Limb (tissue), 2 donors: ENCODE measurements around the gene KIDINS220.
A peak's percentile ranks its signal among the peaks of the same experiment; 100 is the strongest.

Experiments
- DNase-seq, 2 donors: peaks; one replicate each; pipeline ENCODE4 v3.0.0-alpha.2; 2016; ENCODE audit errors: extremely low spot score in 2 of 2

Gene KIDINS220

DNA sequence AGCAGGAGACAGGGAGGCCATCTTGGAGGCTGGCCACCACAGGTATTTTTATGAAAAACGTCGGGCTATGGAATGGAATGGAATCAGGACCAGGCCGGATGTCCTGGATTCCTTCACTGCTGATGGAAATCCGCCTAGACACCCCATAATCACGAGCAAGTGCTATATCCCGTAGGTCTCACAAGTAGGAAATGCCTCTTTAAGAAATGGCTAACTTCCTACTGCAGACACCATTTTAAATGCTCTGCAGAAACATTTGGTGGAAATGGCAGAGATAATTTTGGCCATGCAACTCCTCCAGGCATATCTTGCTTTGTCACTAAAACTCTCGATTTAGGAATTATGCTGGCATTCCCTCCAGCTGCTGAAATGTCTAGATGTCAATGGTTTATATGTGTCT, 137.6 kb downstream of the KIDINS220 start:
- no peak for DNase-seq

DNA sequence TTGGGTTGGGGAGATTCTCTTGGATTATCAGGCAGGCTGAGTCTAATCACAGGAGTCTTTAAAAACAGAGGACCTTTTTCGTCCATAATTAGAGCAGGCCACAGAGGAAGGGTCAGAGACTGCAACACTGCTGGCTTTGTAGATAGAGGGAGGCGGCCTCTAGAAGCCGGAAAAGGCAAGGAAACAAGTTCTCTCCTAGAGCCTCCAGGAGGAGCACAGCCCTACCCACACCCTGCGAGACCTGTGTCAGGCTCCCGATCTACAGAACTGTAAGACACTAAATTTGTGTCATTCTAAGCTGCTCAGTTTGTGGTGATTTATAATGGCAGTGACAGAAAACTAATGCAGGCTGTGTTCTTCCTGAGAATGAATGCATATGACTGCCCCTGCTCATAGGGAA, 140.2 kb downstream of the KIDINS220 start:
- DNase-seq = no peak

DNA sequence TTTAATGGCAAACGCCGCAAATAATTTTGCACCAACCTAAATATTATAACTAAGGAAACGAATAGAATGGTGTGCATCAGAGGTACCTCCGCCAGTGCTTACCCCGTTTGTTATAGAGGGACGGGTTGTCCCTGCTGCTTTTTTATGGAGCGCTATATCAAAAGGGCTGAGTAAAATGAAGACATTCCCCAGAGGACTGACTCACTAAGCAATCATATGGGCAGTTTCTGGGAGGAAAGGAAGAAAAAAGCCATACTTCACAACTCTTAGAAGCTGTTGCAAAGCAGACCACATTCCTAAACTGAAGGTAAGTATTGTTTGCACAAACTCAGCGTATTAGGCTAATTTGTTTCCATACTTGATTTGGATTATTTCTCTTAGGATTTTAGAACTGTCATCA, 142.7 kb downstream of the KIDINS220 start:
- no peak for DNase-seq

DNA sequence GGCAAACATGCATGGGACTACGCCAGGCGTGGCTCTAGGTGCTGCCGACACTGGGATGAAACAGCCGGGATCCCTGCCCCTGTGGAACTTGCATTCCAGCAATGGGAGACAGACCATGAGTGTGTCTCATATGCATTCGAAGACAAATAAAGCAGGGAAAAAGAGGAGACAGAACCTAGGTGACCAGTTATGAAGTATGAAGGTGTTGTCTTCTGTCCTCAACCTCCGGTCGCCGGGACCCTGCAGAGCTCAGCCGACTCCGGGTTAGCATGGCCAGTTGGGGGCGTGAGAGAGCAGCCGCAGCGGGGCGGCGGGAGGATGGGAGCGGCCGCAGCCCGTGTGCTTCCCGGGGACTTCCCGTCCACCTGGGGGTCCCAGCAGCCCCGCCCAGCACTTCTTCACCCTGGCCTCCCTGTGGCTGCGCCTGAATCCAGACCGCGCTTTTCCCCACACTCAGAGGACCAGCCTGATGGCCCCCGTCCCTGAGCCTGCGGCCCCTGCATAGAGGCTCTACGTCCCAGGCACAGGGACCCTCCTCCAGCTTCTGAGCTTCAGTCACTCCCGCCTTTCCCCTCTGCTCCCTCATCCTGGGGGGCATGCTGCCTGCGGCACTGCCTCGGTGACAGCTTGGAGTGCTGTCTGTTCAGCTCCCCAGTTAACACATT, 144.1 kb downstream of the KIDINS220 start:
- peak in 1 of 2 donors; percentile 70 for DNase-seq

DNA sequence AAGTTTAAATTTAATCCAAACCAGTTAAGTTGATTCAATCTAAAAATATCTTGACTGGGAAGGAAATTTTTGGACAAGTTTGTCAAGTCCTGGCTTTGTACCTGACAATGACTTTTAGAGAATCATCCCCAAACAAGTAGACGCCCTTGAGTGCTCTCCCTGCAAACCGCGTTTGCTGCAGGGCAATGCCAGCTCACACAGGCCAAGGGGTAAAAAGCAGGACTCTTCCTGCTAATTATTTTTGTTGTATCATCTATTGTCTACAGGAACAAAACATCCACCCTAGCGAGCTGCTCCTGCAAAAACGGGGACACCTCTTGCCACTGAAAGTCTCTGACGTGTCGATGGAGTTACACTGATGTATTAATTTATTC, 144.6 kb downstream of the KIDINS220 start:
- DNase-seq = no peak

DNA sequence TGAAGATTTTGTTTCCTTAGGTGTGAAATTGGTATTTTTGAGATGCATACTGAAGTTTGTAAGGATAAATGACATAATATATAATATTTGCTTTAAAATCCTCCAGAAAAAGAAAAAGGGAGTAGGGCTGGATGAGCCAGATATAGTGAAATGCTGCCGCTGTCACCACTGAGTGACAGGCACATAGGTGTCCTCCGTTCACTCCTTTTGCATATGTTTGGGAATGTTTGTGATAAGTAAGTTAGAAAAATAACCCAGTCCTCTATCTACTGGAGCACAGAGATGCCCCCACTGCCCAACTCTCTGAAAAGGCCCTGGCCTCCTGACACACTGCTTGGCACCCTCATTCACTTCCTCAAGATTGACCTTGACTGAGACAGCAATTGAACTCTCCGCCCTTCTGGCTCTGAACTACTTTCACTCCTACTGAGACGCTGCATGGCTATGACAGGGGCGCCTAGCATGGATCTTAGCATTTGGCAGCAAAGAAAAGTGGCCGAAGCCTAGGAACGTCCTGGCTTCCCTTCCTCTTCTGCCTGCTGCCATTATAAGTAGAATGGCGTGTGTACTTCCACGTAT, 145.5 kb downstream of the KIDINS220 start:
- DNase-seq = no peak

DNA sequence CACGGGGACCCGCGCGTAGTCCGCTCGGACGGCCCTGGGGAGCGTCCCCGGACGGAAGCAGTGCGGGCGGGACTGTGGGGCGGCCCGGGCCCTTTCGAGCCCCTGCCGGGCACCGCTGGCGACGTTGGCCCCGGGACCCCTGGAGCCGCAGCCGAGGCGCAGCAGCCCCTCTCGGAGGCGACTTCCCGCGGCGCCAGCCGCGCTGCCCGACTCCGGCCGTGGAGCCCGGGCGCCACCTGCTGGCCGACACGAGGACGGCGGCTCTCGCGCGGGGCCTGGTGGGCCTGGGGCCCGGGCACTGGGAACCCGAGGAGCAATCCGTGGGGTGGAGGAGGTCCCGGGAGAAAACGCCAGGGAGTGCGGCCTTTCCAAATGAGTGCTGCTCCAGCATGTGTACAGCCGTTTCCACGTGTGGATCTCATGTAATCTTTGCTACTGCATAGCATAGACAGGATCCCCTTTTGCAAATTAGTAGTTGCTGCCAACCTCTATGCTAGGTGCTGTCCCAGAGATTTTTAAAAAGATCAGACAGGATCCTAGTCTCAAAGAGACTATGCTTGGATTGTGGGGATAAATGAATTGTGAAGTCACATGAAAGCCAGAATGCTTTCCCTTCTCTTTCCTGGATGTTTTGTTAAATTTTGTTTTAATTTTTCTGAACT, 151.6 kb downstream of the KIDINS220 start:
- DNase-seq = peak; percentile 44 to 92

DNA sequence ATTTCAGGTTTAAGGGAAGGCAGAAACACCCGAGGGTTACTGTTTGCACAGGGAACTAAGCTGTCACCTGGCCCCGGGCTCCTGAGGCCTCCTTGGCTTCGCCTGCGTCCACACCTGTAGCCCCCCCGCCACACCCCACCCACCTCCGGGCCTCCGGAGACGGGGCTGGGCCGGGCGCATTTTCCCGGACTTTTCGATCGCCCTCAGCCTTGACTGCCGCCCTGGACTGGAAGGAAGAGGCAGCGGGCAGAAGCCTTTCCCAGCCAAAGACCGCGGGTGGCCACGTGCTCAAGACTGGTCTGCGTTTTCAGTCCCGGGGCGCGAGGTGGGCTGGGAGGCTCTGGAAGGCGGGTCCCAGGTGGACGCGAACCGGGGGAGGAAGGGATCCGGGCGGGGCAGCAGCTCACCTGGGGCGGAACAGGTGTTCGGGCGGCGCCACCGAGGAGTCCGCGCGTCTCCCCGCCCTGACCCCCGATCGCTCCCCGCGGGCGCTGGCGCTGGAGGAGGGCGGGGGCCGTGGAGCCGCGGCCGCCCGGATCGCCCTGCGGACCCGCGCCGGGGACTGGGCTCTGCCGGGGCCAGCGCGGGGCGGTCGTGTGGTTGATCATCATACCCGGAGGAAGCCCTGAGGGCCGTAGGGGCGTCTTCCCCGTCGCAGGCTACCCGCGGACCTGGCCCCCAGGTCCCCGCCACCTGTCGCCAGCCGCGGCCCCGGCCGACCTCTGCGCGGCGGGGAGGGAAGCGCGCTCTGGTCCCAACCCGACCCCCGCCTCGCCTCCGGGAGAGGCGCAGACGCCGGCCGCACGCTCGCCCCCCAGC, 152.3 kb downstream of the KIDINS220 start:
- DNase-seq = peak in 1 of 2 donors; percentile 72

DNA sequence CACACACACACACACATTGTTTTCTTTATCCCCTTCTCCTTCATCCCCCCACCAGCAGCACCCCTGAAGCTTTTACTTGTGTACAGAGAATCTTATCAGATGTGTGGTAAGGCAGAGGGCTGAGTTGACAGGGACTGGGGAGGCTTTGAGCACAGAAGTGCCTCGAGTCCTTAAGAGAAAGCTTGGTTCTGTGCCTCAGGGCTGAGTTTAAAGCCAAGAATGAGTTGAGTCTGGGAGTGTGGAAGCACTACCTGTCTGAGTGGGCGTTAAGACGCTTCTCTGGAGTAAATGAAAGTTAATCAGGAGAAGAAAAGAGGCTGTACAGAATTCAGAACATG, 152.9 kb downstream of the KIDINS220 start:
- peak in 1 of 2 donors; percentile 44 for DNase-seq

DNA sequence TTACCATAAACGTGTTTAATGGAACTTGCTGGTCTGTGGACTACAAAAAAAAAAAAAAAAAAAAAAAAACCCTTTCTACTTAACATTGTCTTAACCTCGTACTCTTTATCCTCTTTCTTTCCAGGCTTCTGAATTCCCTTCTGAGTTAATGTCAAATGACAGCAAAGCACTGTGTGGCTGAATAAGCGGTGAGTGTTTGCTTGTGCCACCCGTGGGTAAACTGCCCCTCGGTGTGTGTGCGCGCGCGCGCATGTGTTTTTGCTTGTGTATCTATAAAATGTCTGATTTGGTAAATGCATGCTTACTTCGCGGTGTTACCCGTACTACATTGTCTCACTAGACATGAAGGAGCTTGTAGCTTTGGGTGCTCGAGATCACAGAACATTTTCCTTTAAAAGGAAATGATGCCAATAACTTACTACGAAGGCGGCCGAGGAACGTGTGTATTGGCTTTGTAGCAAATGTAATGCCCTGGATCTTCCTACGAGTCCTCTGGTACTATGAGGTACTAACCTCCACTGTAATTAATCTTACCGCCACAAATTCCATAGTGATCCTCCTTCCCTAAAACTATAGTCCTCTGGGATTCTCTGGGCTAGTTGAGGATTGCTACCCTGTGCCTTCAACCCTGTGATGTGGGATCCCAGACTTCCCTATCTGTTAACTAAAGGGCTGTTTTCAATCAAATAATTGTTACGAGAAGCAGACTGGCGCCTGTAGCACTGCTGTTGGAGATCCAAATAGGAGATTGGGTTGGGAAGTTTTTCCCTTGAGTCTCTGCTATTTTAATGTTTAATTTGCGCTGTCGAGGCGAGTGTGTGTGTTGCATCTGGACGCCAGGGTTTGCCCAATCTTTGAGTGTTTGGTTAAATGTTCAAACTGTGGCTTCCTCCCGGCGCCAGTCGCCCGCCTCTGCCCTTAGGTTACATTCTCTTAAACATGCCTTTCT, 154.4 kb downstream of the KIDINS220 start:
- DNase-seq = peak; percentile 21 to 60

DNA sequence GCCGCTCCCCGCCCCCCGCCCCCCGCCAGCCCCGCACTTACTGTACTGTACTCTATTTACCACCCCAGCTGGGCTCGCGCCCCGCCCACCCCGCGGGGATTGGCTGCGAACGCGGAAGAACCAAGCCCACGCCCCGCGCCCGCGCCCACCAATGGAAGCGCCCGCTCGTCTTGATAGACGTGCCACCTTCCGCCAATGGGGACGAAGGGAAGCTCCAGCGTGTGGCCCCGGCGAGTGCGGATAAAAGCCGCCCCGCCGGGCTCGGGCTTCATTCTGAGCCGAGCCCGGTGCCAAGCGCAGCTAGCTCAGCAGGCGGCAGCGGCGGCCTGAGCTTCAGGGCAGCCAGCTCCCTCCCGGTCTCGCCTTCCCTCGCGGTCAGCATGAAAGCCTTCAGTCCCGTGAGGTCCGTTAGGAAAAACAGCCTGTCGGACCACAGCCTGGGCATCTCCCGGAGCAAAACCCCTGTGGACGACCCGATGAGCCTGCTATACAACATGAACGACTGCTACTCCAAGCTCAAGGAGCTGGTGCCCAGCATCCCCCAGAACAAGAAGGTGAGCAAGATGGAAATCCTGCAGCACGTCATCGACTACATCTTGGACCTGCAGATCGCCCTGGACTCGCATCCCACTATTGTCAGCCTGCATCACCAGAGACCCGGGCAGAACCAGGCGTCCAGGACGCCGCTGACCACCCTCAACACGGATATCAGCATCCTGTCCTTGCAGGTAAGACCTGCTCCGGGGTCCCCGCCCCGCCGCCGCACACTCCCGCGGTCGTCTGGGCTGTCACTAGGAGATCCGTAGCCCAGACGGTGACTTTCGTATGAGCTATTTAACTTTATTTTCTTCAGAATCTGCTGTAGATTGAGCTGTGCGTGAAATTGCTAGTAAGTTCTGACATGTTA, 155.4 kb downstream of the KIDINS220 start, which contains the start of gene ID2:
ID2 (plus strand) TSS at position 271 of the 907 bp plus-strand sequence; CDS start at position 381, 110 bp downstream.
- DNase-seq = peak; percentile 98 to 100

DNA sequence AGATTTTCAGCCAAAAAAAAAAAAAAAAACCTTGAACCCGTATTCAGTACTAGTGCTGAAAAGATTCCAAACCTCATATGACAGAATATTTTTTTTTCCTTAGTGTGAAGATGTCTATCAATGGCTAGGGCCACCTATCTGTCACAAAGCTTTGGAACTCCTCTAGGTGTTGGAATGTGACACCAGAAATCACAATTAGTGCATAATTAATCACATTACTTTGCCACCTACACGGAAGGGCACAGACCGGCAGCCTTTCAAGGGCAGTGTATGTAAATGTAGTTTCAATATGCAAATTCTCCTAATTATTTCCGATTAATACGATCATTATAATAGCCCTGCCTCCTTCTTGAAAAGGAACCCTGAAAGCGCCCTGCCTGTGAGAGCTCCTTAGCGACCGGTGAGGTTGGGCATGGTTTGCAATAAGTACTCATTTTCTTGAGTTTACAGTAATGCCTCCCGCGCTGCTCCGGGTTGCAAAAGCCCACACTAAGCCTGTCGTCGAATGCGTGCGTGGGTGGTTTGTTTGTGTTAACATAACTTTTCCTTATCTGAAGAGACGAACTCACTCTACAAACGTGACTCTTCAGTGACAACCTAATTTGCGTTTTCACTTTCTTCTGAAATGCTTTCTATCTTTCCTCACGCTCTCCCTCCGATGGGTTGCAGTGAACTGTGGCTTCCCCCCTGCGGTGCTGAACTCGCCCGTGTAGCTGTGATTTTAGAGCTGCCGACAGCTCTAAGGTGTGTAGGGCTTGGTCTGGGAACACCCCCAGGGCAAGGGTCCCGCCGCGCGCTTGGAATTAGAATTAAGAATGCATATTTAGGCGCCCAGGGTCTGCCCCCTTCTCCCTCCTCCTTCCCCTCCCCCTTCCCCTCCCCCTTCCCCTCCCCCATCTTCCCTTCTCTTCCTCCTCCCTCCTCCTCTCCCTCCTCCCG, 156.3 kb downstream of the KIDINS220 start:
- DNase-seq = peak in 1 of 2 donors; percentile 59

DNA sequence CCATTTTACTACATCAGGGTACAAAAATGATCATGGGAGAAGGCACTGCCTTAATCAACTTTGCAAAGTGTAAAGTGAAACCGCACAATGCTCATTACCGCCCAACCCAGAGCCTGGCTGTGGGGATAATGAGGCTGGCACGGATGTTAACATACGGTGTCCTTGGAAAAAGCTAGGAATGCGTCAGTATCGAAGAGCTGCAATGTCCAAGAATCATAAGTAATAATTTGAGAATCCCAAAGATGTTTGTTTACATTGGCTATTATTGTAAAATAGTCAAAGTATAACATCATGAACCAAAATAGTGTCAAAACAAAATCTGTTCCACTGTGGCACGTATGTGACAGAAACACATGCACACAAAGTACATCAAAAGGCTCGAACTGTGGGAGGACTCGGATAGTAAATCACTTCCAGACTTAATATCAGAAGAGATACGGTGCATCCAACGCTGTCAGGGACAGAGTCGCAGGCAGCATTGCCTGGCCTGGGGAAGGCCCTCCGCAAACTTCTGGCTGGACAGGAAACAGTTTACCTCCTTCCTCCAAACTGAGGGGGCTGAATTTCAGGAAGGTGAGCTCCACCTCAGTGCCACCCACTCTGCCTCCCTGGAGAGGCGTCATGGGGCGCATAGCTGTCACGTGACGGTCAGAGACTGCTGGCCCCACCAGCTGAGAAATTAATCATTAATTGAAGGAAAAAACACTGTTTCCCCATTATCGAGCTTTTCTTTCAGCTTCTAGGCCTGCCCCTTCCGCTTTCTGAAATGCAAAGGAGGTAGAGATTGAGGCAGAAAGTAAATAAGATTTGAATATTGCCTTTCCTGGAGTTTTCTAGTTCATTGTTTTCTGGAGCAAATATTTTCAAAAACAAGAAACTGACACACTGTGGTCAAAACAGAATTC, 157.3 kb downstream of the KIDINS220 start:
- peak; percentile 48 to 54 for DNase-seq

DNA sequence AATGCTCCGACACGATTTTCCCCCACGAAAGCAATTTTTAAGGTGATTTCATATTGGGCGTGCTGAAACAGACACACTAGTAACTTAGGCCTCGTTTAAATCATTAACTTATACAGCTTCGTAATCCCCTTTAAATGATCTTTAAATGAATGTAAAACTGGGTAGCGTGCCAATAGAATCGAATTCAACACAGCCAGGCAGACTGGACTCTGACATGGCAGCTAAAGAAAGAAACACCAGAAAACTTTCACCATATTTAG, 157.9 kb downstream of the KIDINS220 start:
- DNase-seq = no peak
